Hematopoietic multipotent progenitor cell treated with erythropoietin and hydrocortisone succinate and interleukin-3 and kit ligand, for 4 days (in vitro differentiated cells): ENCODE measurements around the gene TADA2B.

Experiments
- DNase-seq: peaks from one replicate; pipeline ENCODE4 v3.0.0-alpha.2; 2015

Gene TADA2B

GRCh38 chr4:7018281-7018680 is 24.9 kb upstream of the TADA2B start:
- DNase-seq = no peak

- DNase-seq = no peak
These were observed 23.8 kb upstream of the TADA2B start for GRCh38 chr4:7019367-7019766.

DNA sequence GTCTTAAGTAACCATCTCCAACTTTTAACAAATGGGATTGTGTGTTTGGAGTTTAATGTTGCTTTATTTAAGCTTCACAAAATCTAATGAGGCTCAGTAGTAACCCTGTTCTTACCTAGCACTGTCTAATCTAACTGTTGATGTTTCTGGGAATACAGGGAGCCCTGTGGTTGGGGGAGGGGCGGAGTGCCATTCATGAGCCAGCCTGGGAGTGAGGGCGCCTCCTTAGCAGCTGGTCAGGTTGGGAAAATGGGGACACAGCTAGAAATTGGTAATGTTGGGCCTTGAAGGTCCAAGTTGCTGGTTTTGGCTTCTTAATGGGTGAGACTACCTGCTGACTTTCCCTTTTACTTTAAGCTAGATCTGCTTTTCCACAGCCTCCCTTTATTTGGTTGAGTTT is 22.9 kb upstream of the TADA2B start:
- no peak for DNase-seq

DNA sequence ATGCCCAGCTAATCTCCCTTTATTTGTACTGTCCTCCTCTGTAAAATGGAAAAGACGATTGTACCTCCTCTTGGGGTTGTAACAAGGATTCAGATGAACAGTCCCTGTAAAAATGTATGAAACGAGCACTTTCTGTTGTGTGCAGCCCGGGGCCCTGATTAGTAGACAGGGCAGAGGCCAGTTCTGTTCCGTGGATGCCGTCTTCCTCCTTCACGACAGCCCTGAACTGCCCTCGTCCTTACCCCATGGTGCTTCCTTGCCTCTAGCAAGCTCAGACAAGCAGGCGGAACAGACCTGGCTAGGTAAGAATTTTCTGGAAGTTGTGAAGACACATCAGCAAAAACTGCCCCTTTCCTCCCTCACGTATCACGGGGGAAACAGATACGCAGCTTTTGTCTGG is 22.3 kb upstream of the TADA2B start:
- DNase-seq = no peak

GRCh38 chr4:7021355-7021754 is 21.8 kb upstream of the TADA2B start:
- no peak for DNase-seq

DNA sequence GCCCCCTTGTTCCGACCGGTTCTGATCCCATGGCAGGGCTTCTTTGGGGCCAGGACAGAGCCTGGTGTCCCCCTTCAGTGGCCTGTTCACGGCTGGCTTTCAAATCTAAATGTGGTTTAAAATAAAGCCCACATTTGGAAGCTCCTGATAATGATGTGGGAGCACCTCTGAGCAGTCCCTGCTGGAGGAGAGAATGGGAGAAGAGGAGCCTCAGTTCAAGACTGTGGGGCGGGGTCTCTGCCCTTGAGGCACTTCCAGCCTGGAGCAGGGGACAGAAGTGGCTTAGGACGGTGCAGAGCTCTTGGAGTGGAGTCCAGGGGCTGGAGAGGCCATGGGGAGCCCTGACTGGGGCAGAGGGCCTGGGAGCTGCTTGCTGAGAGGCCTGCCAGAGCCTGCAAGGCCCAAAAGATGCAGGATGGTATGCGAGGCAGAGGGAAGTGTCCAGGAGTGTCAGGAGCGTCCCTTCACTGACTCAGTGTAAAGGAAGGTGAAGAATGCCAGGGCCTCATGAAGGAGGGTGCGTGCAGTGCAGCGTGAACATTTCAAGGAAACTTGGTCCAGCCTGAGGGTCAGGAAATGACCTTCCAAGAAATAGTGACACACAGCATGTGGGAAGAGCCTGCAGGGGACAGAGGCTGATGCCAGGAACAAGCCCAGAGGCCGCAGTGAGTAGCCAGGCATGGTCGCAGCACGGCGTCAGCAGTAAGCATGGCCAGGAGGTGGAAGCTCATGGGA is 21.1 kb upstream of the TADA2B start:
- no peak for DNase-seq

- no peak for DNase-seq
These were observed 19.7 kb upstream of the TADA2B start for GRCh38 chr4:7023486-7023885.

DNA sequence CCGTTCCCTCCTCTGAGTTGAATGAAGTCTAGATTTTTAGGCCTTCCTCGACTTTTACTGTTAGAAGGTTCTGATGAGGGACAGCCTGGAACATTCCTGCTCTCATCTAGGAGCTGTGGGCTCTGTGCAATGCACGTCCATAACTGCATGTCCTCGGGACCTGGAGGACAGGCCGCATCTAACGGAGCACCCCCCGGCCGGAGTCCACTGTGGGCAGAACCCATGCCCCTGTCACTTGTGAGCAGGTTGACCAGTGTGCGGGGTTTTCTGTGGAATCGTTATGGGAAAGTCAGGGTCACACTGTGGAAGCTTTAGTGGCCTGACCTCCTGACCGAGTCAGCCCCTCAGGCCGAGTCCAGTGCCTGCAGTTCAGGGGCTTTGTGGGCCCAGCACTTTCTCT is 19.3 kb upstream of the TADA2B start:
- DNase-seq = no peak

DNA sequence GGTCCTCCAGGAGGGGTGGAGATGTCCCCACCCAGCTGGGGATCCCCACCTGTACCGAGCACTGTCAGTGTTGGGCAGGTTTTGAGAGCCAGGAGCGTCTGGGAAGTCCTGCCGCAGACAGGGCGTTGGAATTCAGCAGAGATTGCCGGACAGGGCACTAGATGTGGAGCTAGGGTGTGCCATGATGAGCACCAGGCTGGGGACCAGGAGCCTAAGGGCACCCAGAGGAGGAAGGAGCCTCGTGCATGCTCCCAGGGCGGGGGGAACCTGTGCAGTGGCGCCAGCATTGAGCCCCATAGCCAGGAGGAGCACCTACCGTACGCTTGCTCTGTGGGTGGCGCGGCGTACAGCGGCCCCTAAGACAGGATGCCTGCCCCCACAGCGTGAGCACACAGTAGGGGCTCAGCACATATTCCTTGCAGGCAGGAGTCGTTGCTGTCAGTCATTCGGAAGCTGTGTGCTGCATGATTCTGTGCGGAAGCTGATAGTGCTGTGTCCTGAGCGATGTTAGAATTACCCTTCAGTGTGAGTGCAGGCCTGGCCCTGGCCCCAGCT is 18.8 kb upstream of the TADA2B start:
- no peak for DNase-seq

DNA sequence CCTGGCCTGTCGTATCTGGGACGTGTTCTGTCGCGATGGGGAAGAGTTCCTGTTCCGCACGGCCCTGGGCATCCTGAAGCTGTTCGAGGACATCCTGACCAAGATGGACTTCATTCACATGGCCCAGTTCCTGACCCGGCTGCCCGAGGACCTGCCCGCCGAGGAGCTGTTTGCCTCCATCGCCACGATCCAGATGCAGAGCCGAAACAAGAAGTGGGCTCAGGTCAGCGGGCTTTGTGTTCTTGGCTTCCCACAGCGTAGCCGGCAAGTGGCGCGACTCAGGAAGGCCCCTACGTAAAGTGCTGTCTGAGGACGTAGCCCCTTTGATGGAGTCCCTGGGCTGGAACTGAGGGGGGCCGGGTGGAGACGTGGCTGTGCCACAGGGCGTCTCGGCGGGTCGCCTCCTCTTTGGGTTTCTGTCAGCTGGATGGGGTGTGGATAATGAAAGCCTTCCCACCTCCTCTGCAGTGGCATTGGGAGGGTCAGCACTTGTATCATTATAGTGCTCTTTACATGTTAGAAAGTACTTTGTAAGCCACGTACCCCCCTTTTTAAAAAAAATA is 18.1 kb upstream of the TADA2B start:
- DNase-seq = no peak

DNA sequence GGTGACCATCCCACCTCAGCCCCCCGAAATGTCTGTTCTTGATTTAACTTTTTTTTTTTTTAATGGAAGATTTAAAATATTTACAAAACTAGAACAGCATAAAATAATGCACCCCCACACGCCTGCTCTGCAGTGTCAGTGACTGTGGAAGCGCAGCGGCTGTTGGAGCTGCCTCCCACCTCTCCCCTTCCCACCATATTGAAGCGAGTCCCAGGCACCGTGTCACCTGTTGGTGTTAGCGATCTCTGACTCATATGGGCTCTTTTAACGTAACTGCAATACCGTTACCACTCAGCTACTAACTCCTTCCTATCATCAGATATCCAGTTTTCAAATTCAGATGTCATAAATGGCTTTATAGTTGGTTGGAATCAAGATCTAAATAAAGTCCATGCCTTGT is 17.1 kb upstream of the TADA2B start:
- no peak for DNase-seq

DNA sequence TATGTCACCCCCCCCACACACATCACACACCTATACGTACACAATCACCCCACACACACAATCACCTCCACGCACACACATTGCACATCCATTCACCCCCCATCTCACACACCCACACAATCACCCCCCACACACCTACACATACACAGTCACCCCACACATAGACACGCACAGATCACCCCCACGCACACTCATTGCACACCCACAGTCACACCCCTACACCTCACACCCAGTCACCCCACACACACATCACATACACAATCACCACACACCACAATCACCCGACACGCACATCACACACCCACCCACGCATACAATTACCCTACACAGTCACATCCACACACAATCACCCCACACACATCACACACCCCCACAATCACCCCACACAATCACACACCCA is 15.9 kb upstream of the TADA2B start:
- no peak for DNase-seq

GRCh38 chr4:7027913-7028312 is 15.3 kb upstream of the TADA2B start:
- no peak for DNase-seq

GRCh38 chr4:7029212-7029611 is 14.0 kb upstream of the TADA2B start:
- DNase-seq = no peak

DNA sequence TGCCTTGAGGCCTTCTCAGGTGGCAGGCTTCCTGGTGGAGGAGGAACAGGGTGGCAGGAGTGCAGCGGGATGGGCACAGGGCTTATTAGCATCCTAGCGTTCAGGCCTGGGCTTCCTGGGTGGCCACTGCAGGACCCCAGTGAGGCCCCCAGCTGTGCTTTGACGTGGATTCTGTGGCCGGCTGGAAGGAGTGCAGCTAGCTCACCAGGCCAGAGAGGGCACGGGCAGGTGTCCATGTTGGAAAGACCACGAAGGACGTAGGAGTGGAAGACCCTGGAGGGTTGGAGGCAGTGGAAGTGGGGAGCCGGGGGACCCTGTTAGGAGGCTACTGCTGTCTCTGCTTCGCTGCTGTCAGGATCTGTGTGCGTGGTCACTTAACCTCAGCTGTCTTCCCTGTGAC is 13.3 kb upstream of the TADA2B start:
- no peak for DNase-seq

DNA sequence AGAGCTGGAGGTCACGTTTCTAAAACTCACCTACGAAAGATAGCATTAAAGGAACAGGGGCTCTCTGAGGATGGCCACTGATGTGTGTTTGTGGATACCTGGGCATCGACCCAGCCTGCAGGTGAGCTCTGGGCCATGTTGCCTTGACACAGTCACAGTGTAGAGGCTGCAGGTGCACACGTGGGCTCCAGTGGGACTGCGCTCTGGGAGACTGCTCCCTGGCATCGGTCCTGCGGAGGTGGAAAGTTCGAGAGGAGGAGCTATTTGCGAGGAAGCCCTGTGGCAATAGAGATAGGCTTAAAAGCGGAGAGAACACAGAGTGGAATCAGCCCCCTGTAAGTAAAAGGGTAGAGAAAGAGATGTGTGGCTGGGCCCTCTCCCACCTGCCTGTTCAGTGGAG is 12.3 kb upstream of the TADA2B start:
- no peak for DNase-seq

DNA sequence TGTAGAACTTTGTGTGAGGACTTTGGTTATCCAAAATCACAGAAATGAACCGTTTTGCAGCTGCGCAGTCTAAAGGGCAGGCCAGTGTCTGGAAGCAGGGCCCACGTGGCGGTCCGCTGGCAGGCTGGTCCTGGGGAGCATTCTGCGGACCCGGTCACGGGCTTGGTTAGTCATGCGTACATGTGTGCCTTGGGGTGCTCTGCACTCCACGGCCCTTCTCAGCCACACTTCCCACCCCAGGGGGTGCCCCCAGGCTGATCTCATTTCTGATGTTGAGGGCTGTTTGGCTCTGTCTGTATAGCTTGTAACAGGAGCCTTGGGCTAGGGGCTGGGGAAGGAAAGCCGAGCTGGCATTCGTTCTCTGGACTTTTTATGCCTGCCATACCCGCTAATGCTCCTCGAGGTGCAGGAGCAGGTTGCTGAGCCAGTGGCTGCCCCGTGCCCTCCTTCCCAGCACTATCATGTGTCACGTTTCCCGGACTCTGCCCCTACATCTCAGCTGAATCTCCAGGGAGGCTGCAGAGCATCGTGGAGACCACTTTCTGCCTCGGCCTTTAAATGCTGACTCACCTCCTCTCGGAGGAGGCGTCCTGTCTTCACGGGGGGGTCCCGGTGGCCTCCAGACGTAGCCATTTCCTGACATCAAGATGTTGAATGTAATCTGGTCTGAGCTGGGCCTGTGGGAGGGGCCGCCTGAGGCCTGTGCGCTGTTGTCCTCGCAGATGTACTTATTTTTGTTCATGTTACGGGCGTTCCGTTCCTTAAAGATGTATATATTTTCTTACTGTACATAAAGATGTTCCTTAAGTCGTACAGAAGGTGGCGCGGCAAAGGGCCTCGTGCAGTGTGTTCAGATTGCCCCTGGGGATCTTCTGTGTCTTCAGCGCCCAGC is 11.4 kb upstream of the TADA2B start:
- DNase-seq = peak; percentile 78

DNA sequence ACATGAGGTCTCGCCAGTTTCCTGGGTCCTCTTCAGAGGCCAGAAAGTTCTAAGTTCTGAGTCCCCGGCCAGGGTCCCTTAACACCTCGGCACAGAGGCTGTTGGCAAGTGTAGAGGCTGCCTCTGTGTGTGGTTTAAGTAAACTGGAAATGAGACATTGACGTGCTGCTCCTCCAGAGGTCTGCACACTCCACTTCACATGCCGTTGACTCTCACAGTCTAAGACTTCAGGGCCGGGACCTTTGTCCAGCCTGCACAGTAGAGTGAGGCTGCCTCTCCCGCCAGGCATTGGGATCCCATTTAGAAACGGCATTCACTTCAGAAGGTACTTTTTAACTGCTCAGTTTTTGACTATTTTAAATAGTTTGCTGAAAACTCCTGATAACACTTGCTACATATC is 10.6 kb upstream of the TADA2B start:
- no peak for DNase-seq

DNA sequence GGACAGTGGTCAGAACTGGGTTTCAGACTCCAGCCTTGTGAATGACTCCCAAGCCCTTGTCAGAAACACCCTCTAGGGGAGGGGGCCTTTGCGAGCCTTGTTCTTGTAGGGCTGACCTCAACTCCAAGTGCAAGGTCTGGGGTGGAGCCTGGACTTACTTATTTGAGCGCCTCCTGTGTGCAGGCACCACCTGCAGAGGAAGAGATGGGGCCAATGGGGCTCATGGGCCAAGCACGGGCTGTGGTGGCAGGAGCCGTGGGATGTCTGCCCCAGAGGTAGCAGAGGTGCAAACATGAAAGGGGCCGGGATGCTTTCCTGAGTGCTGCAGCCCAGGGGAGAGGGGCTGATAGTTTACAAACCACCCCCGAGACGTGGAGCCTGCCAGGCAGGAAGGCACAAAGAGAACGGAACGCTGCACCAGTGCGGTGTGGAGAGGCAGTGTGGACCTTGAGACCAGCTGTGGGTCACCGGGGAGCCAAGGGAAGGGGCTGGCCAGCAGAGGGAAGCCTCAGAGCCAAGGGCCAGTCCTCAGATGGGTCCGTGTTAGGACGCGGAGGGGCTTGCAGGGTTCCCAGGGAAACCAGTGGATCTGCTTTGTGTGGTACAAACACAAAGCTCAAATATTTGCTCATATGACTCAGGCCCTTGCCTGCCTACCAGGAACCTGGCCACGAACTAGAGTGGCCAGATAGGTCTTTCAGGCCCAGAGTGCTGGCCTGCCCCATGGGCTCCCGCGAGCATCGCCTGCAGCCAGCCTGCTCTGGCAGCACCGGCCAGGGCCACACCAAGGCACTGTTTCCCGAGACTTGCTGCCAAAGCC is 8.7 kb upstream of the TADA2B start:
- no peak for DNase-seq

DNA sequence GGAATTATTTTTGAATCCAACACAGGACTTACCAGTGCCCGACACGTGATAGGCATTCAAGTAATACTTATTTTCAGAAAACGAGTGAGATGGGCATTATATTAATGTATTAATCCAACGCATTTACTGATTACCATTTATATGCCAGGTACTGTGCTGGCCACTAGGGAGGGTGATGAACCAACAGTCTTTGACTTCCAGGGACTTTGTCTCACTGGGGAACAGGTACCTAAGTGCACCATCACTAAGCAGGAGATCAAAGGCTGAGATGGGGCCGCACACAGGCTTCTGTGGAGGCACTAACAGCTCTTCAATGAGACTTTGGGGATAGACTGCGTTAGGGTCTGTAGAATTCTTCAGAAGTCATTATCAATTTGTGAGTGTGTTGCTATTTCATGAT is 5.7 kb upstream of the TADA2B start:
- peak; percentile 42 for DNase-seq

- DNase-seq = no peak
These were observed 2.4 kb upstream of the TADA2B start for GRCh38 chr4:7040765-7041164.

DNA sequence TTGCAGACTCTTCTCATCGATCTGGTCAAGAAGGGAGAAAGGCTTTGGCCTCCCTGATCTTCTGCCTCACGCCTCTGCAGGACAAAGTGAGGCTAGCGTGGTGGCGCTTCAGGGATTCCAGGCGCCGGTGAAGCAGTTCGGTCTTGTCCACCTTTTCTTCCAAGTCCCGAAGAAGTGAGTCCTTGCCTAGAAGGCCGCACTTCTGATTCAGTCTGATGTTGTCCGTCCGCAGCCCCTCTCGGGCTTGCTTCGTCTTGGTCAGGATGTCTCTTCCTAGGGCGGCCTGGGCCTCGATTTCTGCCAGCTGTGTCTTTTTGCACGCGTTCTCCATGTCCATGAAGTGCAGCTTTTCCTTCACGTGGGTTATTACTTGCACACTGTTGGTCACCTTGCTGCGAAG is 1.9 kb upstream of the TADA2B start:
- no peak for DNase-seq
